SU-DHL-6 (cell line): ENCODE data around the gene SART3.

Experiments
- EZH2phosphoT487 ChIP-seq: fragments of 200-600 bp; sonication (generic), shearing (Covaris generic); conservative IDR thresholded peaks from 2 replicates; pipeline ENCODE4 v1.6.1; 2018; ENCODE audit warnings: mild to moderate bottlenecking, antibody characterized with exemption, low read length, moderate library complexity, mixed read lengths
- TF ChIP-seq, protein P1 (sequence below): fragments of 200-600 bp; sonication (generic); IDR thresholded peaks from one replicate; pipeline ENCODE4 v1.5.1; 2017; ENCODE audit warnings: antibody characterized with exemption, mild to moderate bottlenecking, low read length, moderate library complexity; ENCODE audit not compliant: insufficient read depth, poor library complexity, severe bottlenecking

- TF ChIP-seq, protein P1, sequence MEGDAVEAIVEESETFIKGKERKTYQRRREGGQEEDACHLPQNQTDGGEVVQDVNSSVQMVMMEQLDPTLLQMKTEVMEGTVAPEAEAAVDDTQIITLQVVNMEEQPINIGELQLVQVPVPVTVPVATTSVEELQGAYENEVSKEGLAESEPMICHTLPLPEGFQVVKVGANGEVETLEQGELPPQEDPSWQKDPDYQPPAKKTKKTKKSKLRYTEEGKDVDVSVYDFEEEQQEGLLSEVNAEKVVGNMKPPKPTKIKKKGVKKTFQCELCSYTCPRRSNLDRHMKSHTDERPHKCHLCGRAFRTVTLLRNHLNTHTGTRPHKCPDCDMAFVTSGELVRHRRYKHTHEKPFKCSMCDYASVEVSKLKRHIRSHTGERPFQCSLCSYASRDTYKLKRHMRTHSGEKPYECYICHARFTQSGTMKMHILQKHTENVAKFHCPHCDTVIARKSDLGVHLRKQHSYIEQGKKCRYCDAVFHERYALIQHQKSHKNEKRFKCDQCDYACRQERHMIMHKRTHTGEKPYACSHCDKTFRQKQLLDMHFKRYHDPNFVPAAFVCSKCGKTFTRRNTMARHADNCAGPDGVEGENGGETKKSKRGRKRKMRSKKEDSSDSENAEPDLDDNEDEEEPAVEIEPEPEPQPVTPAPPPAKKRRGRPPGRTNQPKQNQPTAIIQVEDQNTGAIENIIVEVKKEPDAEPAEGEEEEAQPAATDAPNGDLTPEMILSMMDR, result no peak
- TF ChIP-seq EZH2phosphoT487, result no peak
These were observed 5.5 kb upstream of the SART3 start for GRCh38 chr12:108566452-108566851.
